Lung (tissue), 12 donors: ENCODE results near the gene PEX10. TPM values are rescaled to one million over a fixed set of nuclear protein-coding genes. Genes with fewer than 3 reads are reported as not detected.
A peak's percentile ranks its signal among the peaks of the same experiment; 100 is the strongest.

Source experiments
- ATAC-seq: fragments of 200-7000 bp; cut with Tn5 transposase; one replicate; pipeline ENCODE4 v1.9.1; 2020; ENCODE audit warnings: moderate number of reproducible peaks; ENCODE audit not compliant: insufficient read depth, low FRiP score
- DNase-seq, 3 donors: peaks; one replicate each; pipeline ENCODE4 v3.0.0-alpha.2; 2013 to 2017
- H3K27ac ChIP-seq, 2 donors: one replicate each; pipeline ENCODE4 v1.5.1; 2013; ENCODE audit warnings: mild to moderate bottlenecking in 2 of 2, moderate library complexity in 2 of 2, control low read depth in 1 of 2, inconsistent platforms in 1 of 2, low read depth in 1 of 2, low read length in 1 of 2
- H3K27me3 ChIP-seq, 3 donors: one replicate each; pipeline ENCODE4 v1.5.1; 2013; ENCODE audit warnings: low read length in 2 of 3; ENCODE audit not compliant: control insufficient read depth in 3 of 3, insufficient read depth in 3 of 3
- H3K36me3 ChIP-seq, 4 donors: one replicate each; pipeline ENCODE4 v1.5.1; 2013; ENCODE audit warnings: low read length in 4 of 4, mild to moderate bottlenecking in 1 of 4, moderate library complexity in 1 of 4; ENCODE audit not compliant: control insufficient read depth in 4 of 4, insufficient read depth in 4 of 4
- H3K4me1 ChIP-seq, 5 donors: one replicate each; pipeline ENCODE4 v1.5.1; 2013; ENCODE audit warnings: low read length in 5 of 5, mild to moderate bottlenecking in 2 of 5, moderate library complexity in 1 of 5; ENCODE audit not compliant: control insufficient read depth in 5 of 5, insufficient read depth in 5 of 5
- H3K4me3 ChIP-seq: one replicate; pipeline ENCODE4 v1.5.1; 2013; ENCODE audit warnings: mild to moderate bottlenecking, control low read depth, moderate library complexity
- H3K9ac ChIP-seq, 2 donors: one replicate each; pipeline ENCODE4 v1.5.1; 2013; ENCODE audit warnings: low read length in 2 of 2, control low read depth in 1 of 2; ENCODE audit not compliant: insufficient read depth in 1 of 2
- H3K9me3 ChIP-seq, 4 donors: one replicate each; pipeline ENCODE4 v1.5.1; 2013; ENCODE audit warnings: low read length in 3 of 4, mild to moderate bottlenecking in 1 of 4, moderate library complexity in 1 of 4; ENCODE audit not compliant: control insufficient read depth in 4 of 4, insufficient read depth in 3 of 4
- CTCF ChIP-seq: IDR thresholded peaks from 2 replicates; pipeline ENCODE4 v1.5.1; 2012; ENCODE audit warnings: mild to moderate bottlenecking; ENCODE audit errors: control extremely low read depth, extremely low read depth
- WGBS, 2 donors: extraction: QIAGEN DNeasy Blood & Tissue Kit; methylation state at CpG; one replicate each; pipeline ENCODE4 v1.1.7; 2013; 5-methylcytosine and 5-hydroxymethylcytosine counted together
- polyA plus RNA-seq, 2 donors: library from polyadenylated mRNA; stranded (reverse); fragments of 200-250 nt; gene quantifications; one replicate each; pipeline ENCODE4 v1.2.1, GENCODE V29; 2013
- total RNA-seq, 2 donors: library from RNA; depleted of rRNA in 1 of 2; stranded (reverse); fragments of >200 nt in 1 of 2; gene quantifications; one replicate each; pipeline ENCODE4 v1.2.1, GENCODE V29; 2014 to 2021
- donor health status: control.
- donor health status: control.
- donor health status: Bipolar disorder and iron deficiency.
- donor health status: healthy.
- donor health status: DM: yes; HTN: yes; CAD: no.

Gene PEX10
- total and polyA plus RNA-seq, 4 donors = 15.7 to 25.4 (median 20.5) TPM

- ATAC-seq = no peak
- peak; percentile 75 to 85 (median 75) for DNase-seq
- 3 to 4% methylated on average over 25 of the region's 25 CpGs for WGBS, 2 donors
- Histone ChIP-seq H3K36me3 (peaks cover 0 to 6% (median 3%) of the 10 kb centered on the region in 4 donors), H3K9me3 (no peaks in the 10 kb centered on the region), H3K4me3 (no peak overlapping the region), H3K27ac (no peak overlapping the region), H3K9ac (no peak overlapping the region), H3K27me3 (no peaks in the 10 kb centered on the region), H3K4me1 (peaks cover 0 to 27% (median 12%) of the 10 kb centered on the region in 5 donors)
- peak; percentile 86 for TF ChIP-seq CTCF
Observed at GRCh38 chr1:2414297-2414958, 2.1 kb upstream of the PEX10 start.

- WGBS, 2 donors = 52 to 54% methylated on average over 28 of the region's 28 CpGs
- H3K4me3 ChIP-seq = no peak overlapping the region
- no peaks in the 10 kb centered on the region for H3K9me3 ChIP-seq
- H3K27me3 ChIP-seq = no peaks in the 10 kb centered on the region
- peaks cover 0 to 11% (median 3%) of the 10 kb centered on the region in 4 donors for H3K36me3 ChIP-seq
- no peak for TF ChIP-seq CTCF
- no peak overlapping the region for H3K9ac ChIP-seq
- H3K4me1 ChIP-seq = peaks cover 0 to 27% (median 12%) of the 10 kb centered on the region in 5 donors
- no peak for DNase-seq
- ATAC-seq = no peak
- no peak overlapping the region for H3K27ac ChIP-seq
Observed at GRCh38 chr1:2413495-2414296, 1.3 kb upstream of the PEX10 start.

- DNase-seq (peak in 1 of 3 donors; percentile 29), ATAC-seq (peak; percentile 19)
- peaks cover 0 to 27% (median 12%) of the 10 kb centered on the region in 5 donors for H3K4me1 ChIP-seq
- no peak overlapping the region for H3K9ac ChIP-seq
- H3K4me3 ChIP-seq = peak overlapping the region; percentile 76
- H3K9me3 ChIP-seq = no peaks in the 10 kb centered on the region
- TF ChIP-seq CTCF = no peak
- H3K27me3 ChIP-seq = no peaks in the 10 kb centered on the region
- peak overlapping the region; percentile 83 to 88 for H3K27ac ChIP-seq
- peaks cover 0 to 18% (median 3%) of the 10 kb centered on the region in 4 donors for H3K36me3 ChIP-seq
- WGBS, 2 donors = 1 to 3% methylated on average over 61 to 66 of the region's 66 CpGs
Observed at GRCh38 chr1:2412773-2413494, 570 bp upstream of the PEX10 start.
